Stimulated activated naive B cell treated with anti-CD40 and anti-IgM and Interleukin-4, amounts not matched to agents 10 μg/mL and 1 μg/mL and 100 μg/mL, for 72 hours (primary cell): Measurements from ENCODE around the gene EML5.

Experiments
- ATAC-seq, 2 donors: fragments of 150-1000 bp; cut with Tn5 transposase; replicated peaks; 2 replicates each; pipeline ENCODE4 v1.10.0; 2021; ENCODE audit warnings: moderate library complexity in 1 of 2
- DNase-seq: peaks from one replicate; pipeline ENCODE4 v3.0.0; 2021
- H3K27ac Mint-ChIP-seq: one replicate; pipeline ENCODE4 v1.8.0; 2022; ENCODE audit warnings: mild to moderate bottlenecking, mixed read lengths
- H3K27me3 Mint-ChIP-seq, 2 donors: one replicate each; pipeline ENCODE4 v1.8.0; 2022; ENCODE audit warnings: mixed read lengths in 2 of 2
- H3K36me3 Mint-ChIP-seq, 2 donors: one replicate each; pipeline ENCODE4 v1.8.0; 2022; ENCODE audit warnings: mixed read lengths in 2 of 2, mild to moderate bottlenecking in 1 of 2
- H3K4me1 Mint-ChIP-seq, 2 donors: one replicate each; pipeline ENCODE4 v1.8.0; 2022; ENCODE audit warnings: mixed read lengths in 2 of 2, mild to moderate bottlenecking in 1 of 2
- H3K4me3 Mint-ChIP-seq, 2 donors: one replicate each; pipeline ENCODE4 v1.8.0; 2022; ENCODE audit warnings: mild to moderate bottlenecking in 2 of 2, mixed read lengths in 2 of 2, moderate library complexity in 1 of 2
- H3K9me3 Mint-ChIP-seq, 2 donors: one replicate each; pipeline ENCODE4 v1.8.0; 2022; ENCODE audit warnings: mixed read lengths in 2 of 2, mild to moderate bottlenecking in 1 of 2

The EML5 gene

DNA sequence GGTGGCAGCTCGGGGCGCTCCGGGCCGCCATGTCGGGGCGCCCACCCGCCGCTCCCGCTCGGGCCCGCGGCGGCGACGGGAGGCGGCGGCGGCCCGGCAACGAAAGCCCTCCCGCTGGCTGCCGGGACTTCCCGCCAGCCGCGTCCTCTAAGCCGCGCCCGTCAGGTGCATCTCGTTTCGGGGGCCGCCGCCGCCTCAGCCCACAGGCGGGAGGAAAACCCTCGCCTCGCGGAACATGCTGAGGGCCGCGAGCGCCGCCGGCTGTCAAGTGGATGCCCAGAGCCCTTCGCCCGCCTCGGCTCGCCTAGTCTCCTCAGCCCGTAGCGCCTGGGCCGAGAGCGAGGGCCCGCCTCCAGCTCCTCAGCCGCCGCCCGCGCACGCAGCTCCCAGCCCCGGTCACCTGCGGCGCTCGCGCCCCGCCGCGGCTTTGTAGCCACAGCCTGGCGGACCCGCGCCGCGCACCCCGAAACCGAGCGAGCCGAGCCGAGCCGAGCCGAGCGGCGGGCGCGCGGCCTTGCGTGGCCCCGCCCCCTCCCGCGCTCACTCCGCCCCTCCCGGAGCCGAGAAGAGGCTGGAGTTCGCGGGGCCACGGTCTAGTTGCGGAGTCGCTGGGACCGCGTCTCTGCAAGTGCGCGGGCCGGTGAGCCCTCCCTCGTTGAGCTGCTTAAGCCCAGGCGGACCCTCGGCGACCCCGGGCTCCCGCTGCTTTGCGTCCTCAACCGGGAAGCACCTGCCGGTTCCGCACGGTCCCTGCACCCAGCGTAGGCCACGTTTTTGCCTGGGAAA lies at the start of gene EML5:
EML5 (minus strand) TSS at position 481 of the 786 bp plus-strand sequence; CDS start at position 31, 450 bp downstream.
- no peaks in the 10 kb centered on the region for H3K9me3 Mint-ChIP-seq
- H3K27ac Mint-ChIP-seq = peak within 1 kb of the TSS; percentile 86
- peaks cover 8 to 18% of the 10 kb centered on the region in 2 donors for H3K4me1 Mint-ChIP-seq
- peak within 1 kb of the TSS; percentile 88 to 90 for H3K4me3 Mint-ChIP-seq
- no peaks in the 10 kb centered on the region for H3K36me3 Mint-ChIP-seq
- ATAC-seq (peak; percentile 85 to 90), DNase-seq (peak; percentile 86)
- peaks cover under 1 to 3% of the 10 kb centered on the region in 2 donors for H3K27me3 Mint-ChIP-seq

DNA sequence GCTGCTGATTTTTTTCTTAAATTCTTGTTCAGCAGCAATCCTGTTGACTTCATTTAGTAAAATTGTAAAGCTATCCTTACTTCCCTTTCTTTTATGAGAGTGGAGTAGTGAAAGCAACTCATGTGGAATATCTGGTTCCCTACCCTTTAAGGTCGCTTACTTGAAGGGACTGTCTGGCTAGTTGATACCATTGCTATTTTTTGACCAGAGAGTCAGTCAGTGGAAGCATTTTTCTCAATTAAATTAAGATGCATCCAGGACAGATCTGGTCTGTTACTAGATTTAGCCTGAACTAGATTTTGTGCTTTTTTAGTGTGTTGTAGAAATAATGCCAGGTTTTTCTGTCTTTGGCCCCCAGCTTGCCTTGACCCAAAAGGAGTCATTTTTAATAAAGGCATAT lies 49.7 kb upstream of the EML5 start:
- Mint-ChIP-seq H3K27me3 (peaks cover 0 to 4% of the 10 kb centered on the region in 2 donors), H3K27ac (no peak overlapping the region), H3K9me3 (no peaks in the 10 kb centered on the region)

DNA sequence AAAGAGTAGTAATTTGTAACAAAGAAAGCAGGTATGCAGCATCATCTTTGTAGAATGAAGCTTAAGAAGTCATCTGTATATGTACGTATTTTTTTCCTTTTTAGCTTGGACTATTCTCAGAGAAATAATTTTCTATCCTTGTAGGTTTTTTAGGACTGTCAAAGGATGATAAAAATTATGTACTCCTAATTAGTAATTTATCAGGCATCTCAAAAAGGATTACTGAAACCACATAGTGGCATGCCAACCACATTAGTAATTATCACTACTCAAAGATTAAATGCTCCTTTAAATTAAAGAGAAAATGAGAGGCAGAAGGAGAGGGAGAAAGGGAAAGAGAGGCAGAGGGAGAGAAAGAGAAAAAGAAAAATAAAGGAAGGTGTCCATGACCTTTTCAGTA lies 49.0 kb upstream of the EML5 start:
- no peak overlapping the region for H3K27ac Mint-ChIP-seq
- H3K4me3 Mint-ChIP-seq = no peak overlapping the region
- no peak for DNase-seq
- peaks cover 6 to 20% of the 10 kb centered on the region in 2 donors for H3K36me3 Mint-ChIP-seq
- ATAC-seq = no peak
- no peaks in the 10 kb centered on the region for H3K9me3 Mint-ChIP-seq
- no peaks in the 10 kb centered on the region for H3K4me1 Mint-ChIP-seq
- H3K27me3 Mint-ChIP-seq = peaks cover 6 to 9% of the 10 kb centered on the region in 2 donors

More for the DNA sequence above, 49.7 kb upstream of the EML5 start:
- no peak overlapping the region for H3K4me3 Mint-ChIP-seq
- no peaks in the 10 kb centered on the region for H3K4me1 Mint-ChIP-seq
- ATAC-seq (no peak), DNase-seq (no peak)
- H3K36me3 Mint-ChIP-seq = peaks cover 3 to 16% of the 10 kb centered on the region in 2 donors

DNA sequence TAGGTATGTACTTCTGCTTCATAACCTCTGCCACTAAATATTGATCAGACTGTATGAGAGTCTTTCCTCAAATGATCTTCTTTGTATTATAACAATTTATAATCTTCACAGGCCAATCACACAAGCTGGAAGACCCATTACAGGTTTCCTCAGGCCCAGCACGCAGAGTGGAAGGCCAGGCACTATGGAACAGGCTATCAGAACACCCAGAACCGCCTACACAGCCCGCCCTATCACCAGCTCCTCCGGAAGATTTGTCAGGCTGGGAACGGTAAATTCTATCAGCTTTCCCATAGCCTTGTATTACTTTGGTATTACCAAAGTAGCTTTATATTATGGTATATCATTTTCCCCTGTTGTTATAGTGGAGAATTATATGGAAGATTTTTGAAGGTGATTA lies 48.2 kb upstream of the EML5 start:
- ATAC-seq (no peak), DNase-seq (no peak)
- H3K9me3 Mint-ChIP-seq = no peaks in the 10 kb centered on the region
- no peak overlapping the region for H3K4me3 Mint-ChIP-seq
- peaks cover 6 to 16% of the 10 kb centered on the region in 2 donors for H3K36me3 Mint-ChIP-seq
- H3K4me1 Mint-ChIP-seq = no peaks in the 10 kb centered on the region
- peaks cover 6 to 9% of the 10 kb centered on the region in 2 donors for H3K27me3 Mint-ChIP-seq
- H3K27ac Mint-ChIP-seq = no peak overlapping the region

DNA sequence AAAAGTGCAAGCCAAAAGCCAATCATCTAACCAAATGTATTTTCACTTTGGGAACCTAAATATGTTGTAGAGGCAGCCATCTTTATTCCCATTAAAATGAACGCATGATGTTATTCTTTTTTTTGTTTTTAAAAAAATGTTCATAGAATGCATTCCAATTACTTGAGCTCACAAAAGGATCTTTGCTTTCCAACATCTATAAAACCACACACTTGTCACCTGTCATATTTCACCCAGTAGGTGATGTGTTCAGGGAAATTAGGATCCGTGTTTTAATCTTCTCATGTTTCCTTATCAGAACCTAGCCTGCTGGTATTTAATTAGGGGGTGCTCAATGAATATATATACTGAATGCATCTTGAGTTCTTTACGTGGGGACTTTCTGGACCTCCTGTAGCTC lies 45.3 kb upstream of the EML5 start:
- Mint-ChIP-seq H3K27me3 (peaks cover 6 to 9% of the 10 kb centered on the region in 2 donors), H3K9me3 (no peaks in the 10 kb centered on the region), H3K36me3 (peaks cover 3 to 9% of the 10 kb centered on the region in 2 donors), H3K27ac (no peak overlapping the region), H3K4me1 (no peaks in the 10 kb centered on the region), H3K4me3 (no peak overlapping the region)
- ATAC-seq (no peak), DNase-seq (no peak)

DNA sequence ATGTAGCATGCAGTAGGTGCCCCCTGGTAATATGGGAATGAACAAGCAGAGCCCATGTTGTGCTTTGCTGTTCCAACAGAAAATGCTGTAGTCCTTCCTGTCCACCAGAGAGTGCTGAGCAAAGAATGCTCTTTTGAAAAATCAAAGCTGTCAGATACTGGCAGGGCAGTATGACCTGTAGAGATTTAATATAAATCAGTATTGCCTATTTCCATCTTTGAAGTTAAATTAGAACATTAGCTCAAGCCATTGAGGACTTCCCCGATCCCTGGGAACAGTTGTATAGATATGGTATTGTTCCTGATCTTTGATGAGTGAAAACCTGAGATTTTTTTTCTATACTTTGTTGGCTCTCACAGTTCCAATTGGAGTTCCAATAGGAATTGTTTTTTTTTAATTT lies 44.7 kb upstream of the EML5 start:
- Mint-ChIP-seq H3K27me3 (peaks cover 6 to 9% of the 10 kb centered on the region in 2 donors), H3K9me3 (no peaks in the 10 kb centered on the region), H3K27ac (no peak overlapping the region), H3K36me3 (peaks cover 3 to 9% of the 10 kb centered on the region in 2 donors), H3K4me1 (no peaks in the 10 kb centered on the region), H3K4me3 (no peak overlapping the region)
- DNase-seq (no peak), ATAC-seq (no peak)

DNA sequence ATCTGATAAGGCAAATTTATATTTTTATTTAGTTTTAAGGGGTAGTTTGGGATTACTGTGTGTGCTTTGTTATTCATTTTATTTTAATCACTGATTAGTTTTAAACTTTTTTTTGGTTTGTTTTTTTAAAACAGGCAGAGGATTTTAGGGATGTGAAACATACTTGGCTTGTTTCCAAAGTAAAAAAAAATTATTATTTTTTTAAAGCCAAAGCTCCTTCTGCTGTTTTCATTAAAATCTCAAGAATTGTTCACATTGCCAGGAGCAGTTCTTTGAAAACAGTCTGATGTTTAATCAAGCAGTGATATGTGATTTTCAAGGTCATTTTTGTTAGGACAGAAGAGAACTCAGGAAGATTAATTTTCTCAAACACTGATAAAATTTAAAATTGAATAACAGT lies 42.9 kb upstream of the EML5 start:
- Mint-ChIP-seq H3K4me3 (no peak overlapping the region), H3K27me3 (peaks cover 6 to 9% of the 10 kb centered on the region in 2 donors), H3K27ac (no peak overlapping the region), H3K36me3 (peaks cover 3 to 14% of the 10 kb centered on the region in 2 donors), H3K9me3 (no peaks in the 10 kb centered on the region), H3K4me1 (peaks cover 1 to 6% of the 10 kb centered on the region in 2 donors)
- no peak for DNase-seq
- no peak for ATAC-seq

DNA sequence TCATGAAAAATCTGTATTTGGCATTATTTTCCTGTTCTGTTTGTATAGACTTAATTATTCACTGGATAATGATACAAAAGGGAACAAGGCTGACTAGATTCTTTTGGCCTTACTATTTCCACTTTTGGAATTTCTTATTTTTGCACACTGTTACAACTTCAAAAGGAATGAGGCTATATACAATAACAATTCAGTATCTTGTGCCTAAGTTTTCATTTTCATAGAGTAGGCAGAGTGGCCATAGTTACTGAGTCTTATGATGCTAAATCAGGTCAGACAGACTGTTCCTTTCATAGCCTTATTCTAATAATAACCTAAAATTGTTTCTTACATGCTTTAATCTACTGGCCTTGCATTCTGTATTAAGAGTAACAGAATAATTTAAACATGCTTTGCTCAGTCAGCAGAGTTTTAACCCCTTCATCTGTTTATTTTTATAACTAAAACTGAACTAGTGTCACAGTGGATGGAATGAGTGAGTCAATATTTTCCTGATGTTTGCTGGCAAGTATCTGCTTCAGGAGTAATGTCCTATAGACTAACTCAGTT lies 42.2 kb upstream of the EML5 start:
- DNase-seq = no peak
- H3K9me3 Mint-ChIP-seq = no peaks in the 10 kb centered on the region
- H3K4me1 Mint-ChIP-seq = peaks cover 1 to 9% of the 10 kb centered on the region in 2 donors
- no peak overlapping the region for H3K4me3 Mint-ChIP-seq
- H3K27me3 Mint-ChIP-seq = peaks cover 6 to 9% of the 10 kb centered on the region in 2 donors
- H3K36me3 Mint-ChIP-seq = peaks cover 3 to 14% of the 10 kb centered on the region in 2 donors
- no peak for ATAC-seq
- no peak overlapping the region for H3K27ac Mint-ChIP-seq

DNA sequence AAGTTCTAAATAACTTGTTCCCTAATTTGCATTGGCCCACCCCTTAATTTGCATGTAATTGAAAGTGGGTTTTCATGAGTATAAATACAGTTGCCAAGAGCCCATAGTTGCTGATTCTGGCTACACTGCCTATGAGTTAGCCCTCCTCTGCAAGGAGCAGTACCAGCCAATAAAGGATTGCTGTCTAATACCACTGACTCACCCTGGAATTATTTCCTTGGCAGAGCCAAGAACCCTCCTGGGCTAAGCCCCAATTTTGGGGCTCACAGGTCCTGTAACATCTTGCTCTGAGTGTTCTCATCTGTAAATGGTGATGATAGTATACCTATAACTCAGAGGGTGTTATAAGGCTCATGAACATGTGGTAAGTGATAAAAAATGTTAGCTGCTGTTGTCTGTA lies 38.5 kb upstream of the EML5 start:
- no peak for ATAC-seq
- H3K9me3 Mint-ChIP-seq = no peaks in the 10 kb centered on the region
- no peak for DNase-seq

DNA sequence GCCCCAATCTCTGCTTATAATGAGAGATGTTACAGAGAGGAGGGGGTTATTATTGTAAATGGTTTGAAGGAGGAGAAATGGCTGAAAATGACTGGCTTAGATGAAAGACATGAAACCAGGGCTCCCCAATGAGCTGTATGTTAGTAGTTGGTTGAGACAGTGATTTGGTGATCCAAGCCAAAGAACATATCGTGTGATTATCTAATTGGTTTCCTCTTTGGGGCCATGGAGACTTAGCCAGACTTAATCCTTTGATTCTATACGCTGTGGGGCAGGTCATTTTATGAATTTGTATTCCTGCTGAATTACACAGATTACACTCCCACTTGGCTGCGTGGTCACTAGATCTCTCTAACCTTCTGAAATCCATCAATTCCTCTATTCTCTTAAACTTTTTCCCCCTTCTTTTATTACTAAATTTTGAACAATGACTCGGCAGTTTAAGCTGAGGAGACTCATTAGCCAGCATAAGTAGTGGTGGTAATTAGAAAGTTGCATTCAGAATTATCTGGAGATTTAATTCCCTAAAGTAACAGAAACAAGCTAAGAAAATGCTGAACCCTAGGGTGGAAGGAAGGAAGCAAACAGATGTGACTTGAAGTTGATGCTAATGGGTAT lies 37.0 kb upstream of the EML5 start:
- ATAC-seq = no peak
- no peaks in the 10 kb centered on the region for H3K27me3 Mint-ChIP-seq
- no peak overlapping the region for H3K4me3 Mint-ChIP-seq
- no peak for DNase-seq
- H3K9me3 Mint-ChIP-seq = no peaks in the 10 kb centered on the region
- H3K36me3 Mint-ChIP-seq = peaks cover 0 to 5% of the 10 kb centered on the region in 2 donors
- H3K4me1 Mint-ChIP-seq = peaks cover 12 to 29% of the 10 kb centered on the region in 2 donors
- H3K27ac Mint-ChIP-seq = no peak overlapping the region

More for the DNA sequence above, 38.5 kb upstream of the EML5 start:
- Mint-ChIP-seq H3K4me3 (no peak overlapping the region), H3K36me3 (peaks cover 0 to 5% of the 10 kb centered on the region in 2 donors), H3K27ac (no peak overlapping the region), H3K27me3 (no peaks in the 10 kb centered on the region), H3K4me1 (peaks cover 5 to 22% of the 10 kb centered on the region in 2 donors)

DNA sequence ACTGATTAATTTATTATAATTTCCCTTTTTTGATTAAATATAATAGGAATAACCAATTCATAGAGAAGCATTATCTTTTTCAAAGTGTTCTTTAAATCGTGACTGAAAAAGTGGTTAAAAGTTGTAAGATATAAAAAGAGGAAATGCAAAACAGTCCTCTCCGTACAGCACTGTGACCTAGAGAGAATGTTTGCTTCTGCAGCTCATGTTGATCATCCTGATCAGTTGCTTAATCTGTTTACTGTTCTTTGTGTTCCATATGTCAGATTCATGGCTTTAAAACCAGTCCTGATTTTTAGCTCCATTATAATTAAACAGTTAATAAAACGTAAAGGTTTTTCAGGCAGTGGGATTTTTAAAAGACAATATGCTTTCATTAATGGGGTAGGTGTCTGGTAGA lies 36.4 kb upstream of the EML5 start:
- Mint-ChIP-seq H3K36me3 (peaks cover 0 to 5% of the 10 kb centered on the region in 2 donors), H3K4me1 (peaks cover 12 to 29% of the 10 kb centered on the region in 2 donors), H3K9me3 (no peaks in the 10 kb centered on the region), H3K4me3 (no peak overlapping the region), H3K27me3 (no peaks in the 10 kb centered on the region), H3K27ac (no peak overlapping the region)
- DNase-seq = no peak
- ATAC-seq = no peak

DNA sequence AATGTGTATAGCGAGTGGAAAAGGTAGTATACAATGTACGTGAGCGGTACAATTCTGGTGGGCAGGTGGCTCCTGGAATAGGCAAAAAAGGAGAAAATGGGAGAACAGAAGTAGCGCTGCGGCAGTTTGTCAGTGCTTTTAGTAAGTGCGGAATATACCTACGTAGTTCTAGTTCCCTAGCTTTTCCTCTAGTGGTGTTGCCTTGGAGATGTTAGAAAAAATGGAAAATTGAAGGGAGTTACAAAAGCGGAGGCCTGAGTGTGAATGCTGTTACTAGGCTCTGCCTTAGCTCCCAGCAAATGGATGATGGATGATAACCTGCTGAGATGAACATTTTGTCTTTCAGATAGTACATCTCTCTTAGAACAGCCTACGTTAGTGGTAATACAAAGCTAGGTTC lies 32.8 kb upstream of the EML5 start:
- H3K36me3 Mint-ChIP-seq = no peaks in the 10 kb centered on the region

DNA sequence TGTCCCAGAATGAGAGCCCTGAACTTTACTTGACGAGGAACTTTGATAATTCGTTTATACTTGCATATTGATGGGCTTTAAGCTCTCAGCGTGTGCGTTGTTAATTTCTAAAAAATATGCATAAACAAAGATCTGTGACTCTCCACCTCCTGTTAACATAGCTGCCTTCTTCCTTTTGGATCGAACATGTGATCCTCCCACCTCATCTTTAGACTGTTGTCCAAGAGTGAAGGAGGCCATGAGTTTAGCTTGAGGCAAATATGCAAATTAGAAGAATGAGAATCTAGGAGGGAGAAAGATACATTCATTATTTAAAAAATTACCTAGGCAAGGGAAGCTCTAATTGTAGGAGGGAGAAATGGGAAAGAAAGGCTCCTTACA lies 32.3 kb upstream of the EML5 start:
- ATAC-seq (peak in 1 of 2 donors; percentile 0), DNase-seq (no peak)
- Mint-ChIP-seq H3K27me3 (peaks cover 4 to 10% of the 10 kb centered on the region in 2 donors), H3K9me3 (no peaks in the 10 kb centered on the region), H3K4me3 (peak overlapping the region; percentile 81 to 97), H3K36me3 (no peaks in the 10 kb centered on the region), H3K4me1 (peaks cover 13 to 22% of the 10 kb centered on the region in 2 donors), H3K27ac (peak overlapping the region; percentile 100)

More for the DNA sequence above, 32.8 kb upstream of the EML5 start:
- ATAC-seq (no peak), DNase-seq (no peak)
- Mint-ChIP-seq H3K4me3 (peak overlapping the region; percentile 81 to 97), H3K27ac (no peak overlapping the region), H3K4me1 (peaks cover 13 to 23% of the 10 kb centered on the region in 2 donors), H3K27me3 (peaks cover under 1 to 6% of the 10 kb centered on the region in 2 donors), H3K9me3 (no peaks in the 10 kb centered on the region)

DNA sequence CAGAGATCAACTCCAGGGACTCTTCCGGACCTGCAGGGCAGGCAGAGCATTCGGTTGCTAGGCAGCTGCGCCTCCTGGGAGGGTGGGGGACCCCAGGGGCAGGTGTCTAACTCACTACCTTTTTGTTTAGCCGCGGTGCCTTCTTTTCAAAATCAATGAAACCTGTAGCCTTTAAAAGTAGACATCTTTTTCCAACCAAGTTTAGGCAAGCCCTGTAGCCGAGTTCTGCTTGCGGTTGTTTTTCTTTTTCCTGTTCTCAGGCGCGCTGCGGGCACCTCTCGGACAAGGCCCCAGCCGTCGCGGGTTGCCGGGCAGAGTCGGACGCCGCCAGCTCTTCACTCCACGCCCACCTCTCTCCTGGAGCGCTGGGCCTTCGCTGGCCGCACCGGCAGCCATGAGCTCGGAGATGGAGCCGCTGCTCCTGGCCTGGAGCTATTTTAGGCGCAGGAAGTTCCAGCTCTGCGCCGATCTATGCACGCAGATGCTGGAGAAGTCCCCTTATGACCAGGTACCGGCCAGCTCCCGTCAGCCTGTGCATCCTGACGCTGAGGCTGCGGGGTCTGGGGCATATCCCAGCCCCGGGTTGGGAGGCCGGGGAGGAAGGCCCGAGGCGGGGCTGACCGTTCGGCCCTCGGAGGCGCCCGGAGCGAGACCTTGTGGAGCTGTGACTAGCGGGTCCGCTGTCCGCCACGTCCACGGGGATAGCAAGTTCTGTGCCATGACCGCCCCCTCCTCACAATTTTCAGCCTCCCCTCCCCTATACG lies 31.7 kb upstream of the EML5 start, which contains the start of gene TTC8:
TTC8 (plus strand) TSS at position 338 of the 764 bp plus-strand sequence; CDS start at position 395, 57 bp downstream.
- Mint-ChIP-seq H3K4me3 (peak within 1 kb of the TSS; percentile 81 to 97), H3K9me3 (no peaks in the 10 kb centered on the region), H3K27me3 (peaks cover 6 to 15% of the 10 kb centered on the region in 2 donors), H3K4me1 (peaks cover 11 to 16% of the 10 kb centered on the region in 2 donors), H3K36me3 (no peaks in the 10 kb centered on the region), H3K27ac (peak within 1 kb of the TSS; percentile 100)
- ATAC-seq (peak; percentile 97 to 98), DNase-seq (peak; percentile 78)
